ENCODE data around the gene SCFD2. TPM values are rescaled to one million over a fixed set of nuclear protein-coding genes. Genes with fewer than 3 reads are reported as not detected.
"Not testable (repeated sequence)": the region's sequence is repeated elsewhere in the genome, so short reads cannot be mapped to it uniquely, and the experiment has no call there.

The SCFD2 gene
- polyA plus RNA-seq, 1 of the 3 experiments (the other 2 are of a cell fraction) = 14.1 TPM

- 76% methylated on average over 3 of the region's 3 CpGs for WGBS (ENCODE audit: low lambda C conversion rate)
- H3K4me3 ChIP-seq (ENCODE audit: low read depth in 2 of 2, low read length in 1 of 2) = no peak overlapping the region
- no peaks in the 10 kb centered on the region for H3K9me3 ChIP-seq
- H3K36me3 ChIP-seq (replicated peaks in 1 of 2; ENCODE audit: control insufficient read depth in 1 of 2, insufficient read depth in 2 of 2, low read length in 1 of 2) = peaks cover 2 to 6% of the 10 kb centered on the region in 2 experiments
- H3K9me2 ChIP-seq = no peaks in the 10 kb centered on the region
- ChIA-PET CTCF (no interaction called here), POLR2A (no interaction called here)
- H3K79me2 ChIP-seq (ENCODE audit: insufficient read depth) = no peaks in the 10 kb centered on the region
- DNase-seq = no peak
- no peaks in the 10 kb centered on the region for H3K27me3 ChIP-seq (ENCODE audit: insufficient read depth)
- no peak overlapping the region for H3K9ac ChIP-seq
- no peak for TF ChIP-seq CHD2 (IDR thresholded peaks at IDR 0.05; ENCODE audit: low read length, partially characterized antibody)
- TF ChIP-seq, protein P1, sequence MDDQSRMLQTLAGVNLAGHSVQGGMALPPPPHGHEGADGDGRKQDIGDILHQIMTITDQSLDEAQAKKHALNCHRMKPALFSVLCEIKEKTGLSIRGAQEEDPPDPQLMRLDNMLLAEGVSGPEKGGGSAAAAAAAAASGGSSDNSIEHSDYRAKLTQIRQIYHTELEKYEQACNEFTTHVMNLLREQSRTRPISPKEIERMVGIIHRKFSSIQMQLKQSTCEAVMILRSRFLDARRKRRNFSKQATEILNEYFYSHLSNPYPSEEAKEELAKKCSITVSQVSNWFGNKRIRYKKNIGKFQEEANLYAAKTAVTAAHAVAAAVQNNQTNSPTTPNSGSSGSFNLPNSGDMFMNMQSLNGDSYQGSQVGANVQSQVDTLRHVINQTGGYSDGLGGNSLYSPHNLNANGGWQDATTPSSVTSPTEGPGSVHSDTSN (IDR thresholded peaks at IDR 0.05) = no peak
- TF ChIP-seq MXI1 (IDR thresholded peaks at IDR 0.05; ENCODE audit: low read depth, low read length) = no peak
- TF ChIP-seq POLR2AphosphoS5 (IDR thresholded peaks at IDR 0.05; ENCODE audit: low read depth, low read length) = no peak
- no peak overlapping the region for H3K27ac ChIP-seq (ENCODE audit: low read depth in 2 of 2, low read length in 1 of 2)
- H3F3A ChIP-seq (replicated peaks; ENCODE audit: insufficient read depth) = peaks cover 10% of the 10 kb centered on the region
- H3K4me2 ChIP-seq = no peak overlapping the region
- H4K20me1 ChIP-seq (ENCODE audit: insufficient read depth) = no peaks in the 10 kb centered on the region
- H2AFZ ChIP-seq (ENCODE audit: low read depth) = no peak overlapping the region
- H3K4me1 ChIP-seq (ENCODE audit: control insufficient read depth in 1 of 2, insufficient read depth in 2 of 2, low read depth in 1 of 2, low read length in 1 of 2) = no peaks in the 10 kb centered on the region
Measured at GRCh38 chr4:53273726-53274125, 92.1 kb downstream of the SCFD2 start.

DNA sequence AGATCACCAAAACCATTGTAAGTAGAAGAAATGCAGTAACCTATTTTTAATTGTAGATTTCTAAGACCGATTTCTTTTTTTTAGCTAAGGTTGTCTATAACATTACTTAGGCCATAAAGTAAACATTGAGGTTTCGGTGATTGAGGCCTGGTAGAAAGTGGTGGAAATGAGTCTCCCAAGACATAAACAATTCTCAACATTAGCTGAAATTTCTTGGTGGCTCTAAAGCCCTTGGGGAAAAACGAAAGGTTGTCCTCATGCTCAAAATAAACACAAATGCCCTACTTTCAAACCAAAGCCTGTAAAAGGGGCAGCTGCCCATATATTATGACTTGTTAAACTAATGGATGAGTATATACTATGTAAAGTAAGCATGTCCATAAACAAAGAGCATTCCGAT is 98.8 kb downstream of the SCFD2 start:
- TF ChIP-seq JUND (IDR thresholded peaks at IDR 0.05) = no peak
- TF ChIP-seq SMC3 (IDR thresholded peaks at IDR 0.05; ENCODE audit: low read depth, low read length) = no peak
- no peak for TF ChIP-seq ELF1 (IDR thresholded peaks at IDR 0.05)
- no peak for TF ChIP-seq EZH2phosphoT487 (IDR thresholded peaks at IDR 0.05; ENCODE audit: borderline replicate concordance, low read depth)
- no peak for TF ChIP-seq FOXM1 (IDR thresholded peaks at IDR 0.05; ENCODE audit: low read depth)
- no peak for DNase-seq
- no peak overlapping the region for H3K4me2 ChIP-seq

GRCh38 chr4:53255986-53256385 is 109.9 kb downstream of the SCFD2 start:
- H3K9me2 ChIP-seq; H3K27ac ChIP-seq (ENCODE audit: low read depth in 2 of 2, low read length in 1 of 2); H2AFZ ChIP-seq (ENCODE audit: low read depth); H3K27me3 ChIP-seq (ENCODE audit: insufficient read depth); DNase-seq; H3K9ac ChIP-seq; H3F3A ChIP-seq (replicated peaks; ENCODE audit: insufficient read depth); H3K9me3 ChIP-seq; H4K20me1 ChIP-seq (ENCODE audit: insufficient read depth); POLR2A ChIA-PET; CTCF ChIA-PET; H3K4me2 ChIP-seq; H3K4me3 ChIP-seq (ENCODE audit: low read depth in 2 of 2, low read length in 1 of 2); H3K79me2 ChIP-seq (ENCODE audit: insufficient read depth); H3K4me1 ChIP-seq (ENCODE audit: control insufficient read depth in 1 of 2, insufficient read depth in 2 of 2, low read depth in 1 of 2, low read length in 1 of 2); H3K36me3 ChIP-seq (replicated peaks in 1 of 2; ENCODE audit: control insufficient read depth in 1 of 2, insufficient read depth in 2 of 2, low read length in 1 of 2): not testable (repeated sequence)
- no CpG with 5 or more reads among the region's 31 CpGs for WGBS (ENCODE audit: low lambda C conversion rate)

More for the DNA sequence above, 98.8 kb downstream of the SCFD2 start:
- WGBS (ENCODE audit: low lambda C conversion rate) = 92% methylated on average over 4 of the region's 4 CpGs
- Histone ChIP-seq H3K79me2 (ENCODE audit: insufficient read depth) (no peaks in the 10 kb centered on the region), H3K4me3 (ENCODE audit: low read depth in 2 of 2, low read length in 1 of 2) (no peak overlapping the region), H3K27me3 (ENCODE audit: insufficient read depth) (no peaks in the 10 kb centered on the region), H3K9ac (no peak overlapping the region), H3K9me3 (no peaks in the 10 kb centered on the region), H3K27ac (ENCODE audit: low read depth in 2 of 2, low read length in 1 of 2) (no peak overlapping the region), H2AFZ (ENCODE audit: low read depth) (no peak overlapping the region), H3K9me2 (no peaks in the 10 kb centered on the region), H3K4me1 (ENCODE audit: control insufficient read depth in 1 of 2, insufficient read depth in 2 of 2, low read depth in 1 of 2, low read length in 1 of 2) (no peaks in the 10 kb centered on the region), H3K36me3 (replicated peaks in 1 of 2; ENCODE audit: control insufficient read depth in 1 of 2, insufficient read depth in 2 of 2, low read length in 1 of 2) (peaks cover 0 to 6% of the 10 kb centered on the region in 2 experiments), H3F3A (replicated peaks; ENCODE audit: insufficient read depth) (no peaks in the 10 kb centered on the region), H4K20me1 (ENCODE audit: insufficient read depth) (no peaks in the 10 kb centered on the region)
- ChIA-PET POLR2A (no interaction called here), CTCF (no interaction called here)
